Measurements from ENCODE around the gene MTUS2.

DNA sequence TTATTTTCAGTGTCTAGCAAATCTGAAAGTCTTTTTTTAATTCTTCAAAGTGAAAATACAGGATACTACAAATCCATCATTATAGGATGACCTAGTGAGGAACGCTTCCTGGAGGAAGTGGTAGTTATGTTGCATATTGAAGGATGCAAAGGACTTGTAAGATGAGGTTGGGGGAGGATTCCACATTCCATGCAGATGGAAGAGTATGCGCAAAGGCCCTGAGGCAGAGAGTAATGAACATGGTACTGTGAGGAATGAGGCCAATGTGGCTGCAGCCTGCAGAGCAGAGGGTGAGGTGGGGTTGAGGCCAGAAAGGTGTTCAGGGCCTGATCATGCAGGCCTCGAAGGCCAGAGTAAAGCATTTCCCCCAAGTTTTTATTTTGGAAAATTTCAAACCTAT lies 202.8 kb downstream of the MTUS2 start:
- no peak for TF ChIP-seq POLR2A (IDR thresholded peaks at IDR 0.05)
- TF ChIP-seq, protein P1, sequence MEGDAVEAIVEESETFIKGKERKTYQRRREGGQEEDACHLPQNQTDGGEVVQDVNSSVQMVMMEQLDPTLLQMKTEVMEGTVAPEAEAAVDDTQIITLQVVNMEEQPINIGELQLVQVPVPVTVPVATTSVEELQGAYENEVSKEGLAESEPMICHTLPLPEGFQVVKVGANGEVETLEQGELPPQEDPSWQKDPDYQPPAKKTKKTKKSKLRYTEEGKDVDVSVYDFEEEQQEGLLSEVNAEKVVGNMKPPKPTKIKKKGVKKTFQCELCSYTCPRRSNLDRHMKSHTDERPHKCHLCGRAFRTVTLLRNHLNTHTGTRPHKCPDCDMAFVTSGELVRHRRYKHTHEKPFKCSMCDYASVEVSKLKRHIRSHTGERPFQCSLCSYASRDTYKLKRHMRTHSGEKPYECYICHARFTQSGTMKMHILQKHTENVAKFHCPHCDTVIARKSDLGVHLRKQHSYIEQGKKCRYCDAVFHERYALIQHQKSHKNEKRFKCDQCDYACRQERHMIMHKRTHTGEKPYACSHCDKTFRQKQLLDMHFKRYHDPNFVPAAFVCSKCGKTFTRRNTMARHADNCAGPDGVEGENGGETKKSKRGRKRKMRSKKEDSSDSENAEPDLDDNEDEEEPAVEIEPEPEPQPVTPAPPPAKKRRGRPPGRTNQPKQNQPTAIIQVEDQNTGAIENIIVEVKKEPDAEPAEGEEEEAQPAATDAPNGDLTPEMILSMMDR (IDR thresholded peaks at IDR 0.05) = no peak
